Measurements from ENCODE around the gene CYYR1. TPM values are rescaled to one million over a fixed set of nuclear protein-coding genes. Genes with fewer than 3 reads are reported as not detected.

Gene CYYR1
- total and polyA plus RNA-seq, 7 experiments from 2014 or later: not detected

DNA sequence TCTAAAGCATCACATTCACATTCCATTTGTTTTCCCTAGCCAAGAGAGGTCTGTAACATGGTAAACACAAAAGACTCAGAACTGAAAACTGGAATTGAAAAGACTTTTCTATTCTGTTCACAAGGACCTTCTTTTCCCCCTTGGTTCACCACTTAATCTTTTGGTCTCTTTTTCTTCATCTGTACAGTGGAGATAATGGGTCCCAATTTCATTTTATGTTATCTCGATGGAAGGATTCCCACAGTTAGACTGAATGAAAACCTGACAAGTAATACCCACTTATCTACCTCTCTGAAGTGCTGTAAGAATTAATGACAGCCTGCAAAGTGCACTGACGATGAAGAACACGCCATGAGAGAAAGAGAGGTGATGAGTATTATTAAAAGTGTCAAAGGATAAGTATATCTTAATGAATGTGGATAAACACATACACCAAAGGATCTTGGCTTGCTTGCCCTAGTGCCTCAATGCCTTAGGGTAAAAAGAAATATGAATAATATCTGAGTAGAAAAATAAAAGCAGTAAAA lies 71.5 kb downstream of the CYYR1 start:
- ChIA-PET POLR2A (no interaction called here), CTCF (no interaction called here)
- Mint-ChIP-seq H3K4me3 (no peak overlapping the region), H3K36me3 (no peaks in the 10 kb centered on the region), H3K4me1 (no peaks in the 10 kb centered on the region), H3K27ac (no peak overlapping the region), H3K27me3 (no peaks in the 10 kb centered on the region), H3K9me3 (peaks cover 0 to 11% (median 3%) of the 10 kb centered on the region in 11 donors)
- no peaks in the 10 kb centered on the region for H3K27me3 ChIP-seq (ENCODE audit: control insufficient read depth in 2 of 2, insufficient read depth in 2 of 2, low read length in 2 of 2)
- intact Hi-C loops (cut with micrococcal nuclease): no loop called here
- H3K27ac ChIP-seq (ENCODE audit: low read depth, low read length): no peak overlapping the region
- H3K9me3 ChIP-seq (ENCODE audit: control insufficient read depth in 2 of 3, low read length in 3 of 3): no peaks in the 10 kb centered on the region
- ATAC-seq (no peak), DNase-seq (no peak)
- H3K4me3 ChIP-seq (ENCODE audit: low read length): no peak overlapping the region
- H3K36me3 ChIP-seq (ENCODE audit: control insufficient read depth in 2 of 3, insufficient read depth in 3 of 3, low read length in 3 of 3): no peaks in the 10 kb centered on the region
- H3K4me1 ChIP-seq (ENCODE audit: control insufficient read depth in 2 of 2, insufficient read depth in 2 of 2, low read length in 2 of 2): no peaks in the 10 kb centered on the region

DNA sequence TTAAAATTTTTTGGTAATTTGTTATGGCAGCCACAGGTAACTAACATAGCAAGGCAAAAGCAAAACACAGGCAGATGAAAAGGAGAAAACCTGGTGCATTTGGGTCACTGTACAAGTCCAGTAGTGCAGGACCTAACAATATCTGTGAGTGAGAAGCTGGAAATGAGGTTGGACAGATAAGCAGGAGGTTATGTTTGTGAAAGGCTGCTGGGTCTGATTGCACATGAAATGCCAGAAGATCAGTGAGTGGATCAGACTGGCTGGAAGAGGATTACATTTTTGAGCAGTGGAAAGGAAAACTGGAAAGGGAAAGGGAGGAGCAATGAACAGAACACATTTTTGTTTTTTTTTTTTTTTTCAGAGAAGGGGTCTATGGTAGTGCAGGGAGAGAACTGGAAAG lies 73.6 kb downstream of the CYYR1 start:
- H3K27me3 Mint-ChIP-seq: no peaks in the 10 kb centered on the region
- no peak overlapping the region for H3K4me3 Mint-ChIP-seq
- Histone ChIP-seq H3K9me3 (ENCODE audit: control insufficient read depth in 2 of 3, low read length in 3 of 3) (no peaks in the 10 kb centered on the region), H3K36me3 (ENCODE audit: control insufficient read depth in 2 of 3, insufficient read depth in 3 of 3, low read length in 3 of 3) (no peaks in the 10 kb centered on the region), H3K27ac (ENCODE audit: low read depth, low read length) (no peak overlapping the region), H3K4me3 (ENCODE audit: low read length) (no peak overlapping the region), H3K27me3 (ENCODE audit: control insufficient read depth in 2 of 2, insufficient read depth in 2 of 2, low read length in 2 of 2) (no peaks in the 10 kb centered on the region), H3K4me1 (ENCODE audit: control insufficient read depth in 2 of 2, insufficient read depth in 2 of 2, low read length in 2 of 2) (no peaks in the 10 kb centered on the region)
- no peak overlapping the region for H3K27ac Mint-ChIP-seq
- intact Hi-C loops (cut with micrococcal nuclease): no loop called here
- ChIA-PET POLR2A (no interaction called here), CTCF (no interaction called here)
- H3K4me1 Mint-ChIP-seq: no peaks in the 10 kb centered on the region
- no peaks in the 10 kb centered on the region for H3K36me3 Mint-ChIP-seq
- DNase-seq (no peak), ATAC-seq (no peak)
- peaks cover 0 to 11% (median 3%) of the 10 kb centered on the region in 11 donors for H3K9me3 Mint-ChIP-seq

DNA sequence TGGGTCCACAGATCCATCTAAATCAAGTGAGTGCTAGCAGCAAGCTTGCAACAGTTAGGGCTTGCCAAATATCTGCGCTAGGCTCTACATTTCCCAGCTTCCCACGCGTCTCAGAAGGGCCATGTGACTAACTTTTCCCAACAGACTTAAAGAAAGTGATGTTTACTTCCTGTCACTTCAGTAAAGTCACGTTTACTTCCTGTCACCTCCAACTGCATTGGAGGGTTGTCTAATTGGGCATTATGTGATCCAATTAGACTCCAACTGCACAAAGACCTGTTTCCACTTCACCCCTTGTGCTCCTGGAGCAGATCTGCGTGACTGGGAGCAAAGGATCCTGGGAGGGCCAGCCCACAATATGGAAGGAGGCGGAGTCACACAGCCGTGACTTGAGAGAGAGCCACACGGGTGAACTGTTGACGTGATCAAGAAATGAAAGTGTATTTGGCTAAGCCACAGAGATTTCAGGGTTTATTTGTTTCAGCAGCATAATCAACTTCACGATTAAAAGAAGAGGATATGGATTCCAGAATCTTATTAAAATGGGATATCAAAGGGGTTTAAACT lies 77.7 kb downstream of the CYYR1 start:
- Mint-ChIP-seq H3K27ac (no peak overlapping the region), H3K4me1 (no peaks in the 10 kb centered on the region), H3K27me3 (peaks cover 0 to 7% (median 0%) of the 10 kb centered on the region in 5 donors), H3K4me3 (no peak overlapping the region), H3K36me3 (no peaks in the 10 kb centered on the region), H3K9me3 (peaks cover 0 to 11% (median 5%) of the 10 kb centered on the region in 11 donors)
- intact Hi-C loops (cut with micrococcal nuclease): no loop called here
- Histone ChIP-seq H3K27ac (ENCODE audit: low read depth, low read length) (no peak overlapping the region), H3K36me3 (ENCODE audit: control insufficient read depth in 2 of 3, insufficient read depth in 3 of 3, low read length in 3 of 3) (no peaks in the 10 kb centered on the region), H3K9me3 (ENCODE audit: control insufficient read depth in 2 of 3, low read length in 3 of 3) (no peaks in the 10 kb centered on the region), H3K27me3 (ENCODE audit: control insufficient read depth in 2 of 2, insufficient read depth in 2 of 2, low read length in 2 of 2) (no peaks in the 10 kb centered on the region), H3K4me3 (ENCODE audit: low read length) (no peak overlapping the region), H3K4me1 (ENCODE audit: control insufficient read depth in 2 of 2, insufficient read depth in 2 of 2, low read length in 2 of 2) (no peaks in the 10 kb centered on the region)
- ATAC-seq: no peak
- DNase-seq: no peak
- ChIA-PET POLR2A (no interaction called here), CTCF (no interaction called here)

DNA sequence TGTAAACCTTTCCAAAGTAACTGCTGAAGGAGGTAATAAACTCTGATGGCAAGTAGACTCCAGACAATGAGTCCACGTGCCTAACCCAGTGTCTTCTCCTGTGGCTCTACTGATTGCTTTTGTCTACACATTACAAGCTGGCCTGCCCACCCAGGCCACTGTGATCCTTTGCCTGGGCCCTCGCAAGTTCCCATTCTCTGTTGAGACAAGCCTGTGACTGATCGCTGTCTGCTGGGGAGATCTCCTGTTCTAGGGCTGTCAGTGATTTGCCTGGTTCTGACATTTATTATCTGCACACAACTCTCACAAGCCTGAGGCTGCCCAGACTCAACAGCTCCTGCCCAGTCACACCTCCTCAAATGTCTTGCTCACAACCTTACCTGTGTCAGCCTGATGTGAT lies 81.4 kb downstream of the CYYR1 start:
- Mint-ChIP-seq H3K36me3 (no peaks in the 10 kb centered on the region), H3K4me1 (no peaks in the 10 kb centered on the region), H3K9me3 (peaks cover 0 to 9% (median 0%) of the 10 kb centered on the region in 11 donors), H3K27ac (no peak overlapping the region), H3K4me3 (no peak overlapping the region), H3K27me3 (peaks cover 0 to 12% (median 4%) of the 10 kb centered on the region in 5 donors)
- no peak overlapping the region for H3K4me3 ChIP-seq (ENCODE audit: low read length)
- intact Hi-C loops (cut with micrococcal nuclease): no loop called here
- H3K36me3 ChIP-seq (ENCODE audit: control insufficient read depth in 2 of 3, insufficient read depth in 3 of 3, low read length in 3 of 3): no peaks in the 10 kb centered on the region
- H3K27ac ChIP-seq (ENCODE audit: low read depth, low read length): no peak overlapping the region
- no peaks in the 10 kb centered on the region for H3K27me3 ChIP-seq (ENCODE audit: control insufficient read depth in 2 of 2, insufficient read depth in 2 of 2, low read length in 2 of 2)
- no peak for ATAC-seq
- POLR2A ChIA-PET: no interaction called here
- no peak for DNase-seq
- no peaks in the 10 kb centered on the region for H3K4me1 ChIP-seq (ENCODE audit: control insufficient read depth in 2 of 2, insufficient read depth in 2 of 2, low read length in 2 of 2)
- no peaks in the 10 kb centered on the region for H3K9me3 ChIP-seq (ENCODE audit: control insufficient read depth in 2 of 3, low read length in 3 of 3)
- CTCF ChIA-PET: no interaction called here

DNA sequence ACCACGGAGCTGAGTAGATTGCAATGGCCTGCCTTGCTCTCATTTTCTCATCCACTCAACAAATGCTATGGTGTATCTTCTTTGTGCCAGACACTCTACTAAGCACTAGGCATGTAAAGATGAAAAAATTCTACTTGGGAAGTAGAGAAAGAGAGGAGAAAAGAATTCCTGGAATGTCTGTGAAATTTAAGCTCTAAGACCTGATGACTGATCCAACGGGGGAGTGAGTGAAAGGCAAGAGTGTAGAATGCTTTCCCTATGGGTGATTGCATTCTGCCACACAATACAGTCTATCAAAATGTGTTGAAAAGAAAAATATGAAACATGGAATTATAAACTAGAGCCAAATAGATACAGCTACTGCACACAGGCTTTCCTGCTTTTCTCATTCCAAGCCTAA lies 82.3 kb downstream of the CYYR1 start:
- H3K27ac ChIP-seq (ENCODE audit: low read depth, low read length): no peak overlapping the region
- Mint-ChIP-seq H3K27me3 (peaks cover 0 to 12% (median 4%) of the 10 kb centered on the region in 5 donors), H3K4me1 (no peaks in the 10 kb centered on the region), H3K27ac (no peak overlapping the region), H3K4me3 (no peak overlapping the region), H3K9me3 (peaks cover 0 to 9% (median 0%) of the 10 kb centered on the region in 11 donors), H3K36me3 (no peaks in the 10 kb centered on the region)
- no peaks in the 10 kb centered on the region for H3K9me3 ChIP-seq (ENCODE audit: control insufficient read depth in 2 of 3, low read length in 3 of 3)
- H3K27me3 ChIP-seq (ENCODE audit: control insufficient read depth in 2 of 2, insufficient read depth in 2 of 2, low read length in 2 of 2): no peaks in the 10 kb centered on the region
- no peak overlapping the region for H3K4me3 ChIP-seq (ENCODE audit: low read length)
- ATAC-seq: no peak
- intact Hi-C loops (cut with micrococcal nuclease): no loop called here
- no peaks in the 10 kb centered on the region for H3K36me3 ChIP-seq (ENCODE audit: control insufficient read depth in 2 of 3, insufficient read depth in 3 of 3, low read length in 3 of 3)
- no peak for DNase-seq
- POLR2A ChIA-PET: no interaction called here
- CTCF ChIA-PET: no interaction called here
- no peaks in the 10 kb centered on the region for H3K4me1 ChIP-seq (ENCODE audit: control insufficient read depth in 2 of 2, insufficient read depth in 2 of 2, low read length in 2 of 2)

DNA sequence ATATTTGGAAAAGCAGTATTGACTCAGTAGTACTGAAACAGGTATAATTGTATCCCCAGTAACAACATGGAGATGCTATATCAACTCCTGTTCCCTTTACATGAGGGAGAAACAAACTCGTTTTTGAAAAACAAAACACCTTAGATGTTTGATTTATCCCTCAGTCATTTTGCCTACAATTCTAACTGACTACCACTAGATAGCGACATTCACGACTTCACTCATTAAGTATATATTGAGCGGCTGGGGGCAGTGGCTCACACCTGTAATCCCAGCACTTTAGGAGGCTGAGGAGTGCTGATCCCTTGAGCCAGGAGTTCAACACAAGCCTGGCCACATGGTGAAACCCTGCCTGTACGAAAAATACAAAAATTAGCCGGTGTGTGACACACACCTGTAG lies 83.3 kb downstream of the CYYR1 start:
- H3K27me3 ChIP-seq (ENCODE audit: control insufficient read depth in 2 of 2, insufficient read depth in 2 of 2, low read length in 2 of 2): no peaks in the 10 kb centered on the region
- Mint-ChIP-seq H3K27me3 (peaks cover 0 to 12% (median 5%) of the 10 kb centered on the region in 5 donors), H3K9me3 (peaks cover 0 to 9% (median 0%) of the 10 kb centered on the region in 11 donors), H3K36me3 (no peaks in the 10 kb centered on the region), H3K4me1 (no peaks in the 10 kb centered on the region), H3K27ac (no peak overlapping the region), H3K4me3 (no peak overlapping the region)
- no peak overlapping the region for H3K4me3 ChIP-seq (ENCODE audit: low read length)
- ChIA-PET CTCF (no interaction called here), POLR2A (no interaction called here)
- H3K9me3 ChIP-seq (ENCODE audit: control insufficient read depth in 2 of 3, low read length in 3 of 3): no peaks in the 10 kb centered on the region
- ATAC-seq (no peak), DNase-seq (no peak)
- no peaks in the 10 kb centered on the region for H3K36me3 ChIP-seq (ENCODE audit: control insufficient read depth in 2 of 3, insufficient read depth in 3 of 3, low read length in 3 of 3)
- no peaks in the 10 kb centered on the region for H3K4me1 ChIP-seq (ENCODE audit: control insufficient read depth in 2 of 2, insufficient read depth in 2 of 2, low read length in 2 of 2)
- no peak overlapping the region for H3K27ac ChIP-seq (ENCODE audit: low read depth, low read length)
- intact Hi-C loops (cut with micrococcal nuclease): no loop called here

DNA sequence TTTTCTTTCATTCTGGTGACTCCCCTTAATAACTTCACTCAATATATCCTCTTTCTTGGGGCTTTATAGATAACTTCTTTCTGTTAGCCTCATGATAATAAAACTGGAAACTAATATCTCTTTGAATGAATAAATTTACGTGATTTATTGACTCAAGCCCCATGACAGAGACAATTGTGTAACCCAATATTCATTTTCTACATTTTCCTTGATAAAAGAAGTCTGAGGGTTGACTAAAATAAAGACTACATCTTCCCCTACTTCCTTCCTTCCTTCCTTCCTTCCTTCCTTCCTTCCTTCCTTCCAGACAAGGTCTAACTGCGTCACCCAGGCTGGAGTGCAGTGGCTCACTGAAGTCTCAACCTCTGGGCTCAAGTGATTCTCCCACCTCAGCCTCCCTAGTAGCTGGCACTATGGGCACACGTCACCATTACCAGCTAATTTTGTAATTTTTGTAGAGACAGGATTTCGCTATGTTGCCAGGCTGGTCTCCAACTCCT lies 85.1 kb downstream of the CYYR1 start:
- no peak overlapping the region for H3K27ac ChIP-seq (ENCODE audit: low read depth, low read length)
- CTCF ChIA-PET: no interaction called here
- H3K4me1 ChIP-seq (ENCODE audit: control insufficient read depth in 2 of 2, insufficient read depth in 2 of 2, low read length in 2 of 2): no peaks in the 10 kb centered on the region
- Mint-ChIP-seq H3K27me3 (peaks cover 0 to 15% (median 7%) of the 10 kb centered on the region in 5 donors), H3K36me3 (no peaks in the 10 kb centered on the region), H3K9me3 (peaks cover 0 to 9% (median 0%) of the 10 kb centered on the region in 11 donors), H3K27ac (no peak overlapping the region), H3K4me3 (no peak overlapping the region), H3K4me1 (no peaks in the 10 kb centered on the region)
- no peak overlapping the region for H3K4me3 ChIP-seq (ENCODE audit: low read length)
- POLR2A ChIA-PET: no interaction called here
- no peak for DNase-seq
- no peaks in the 10 kb centered on the region for H3K36me3 ChIP-seq (ENCODE audit: control insufficient read depth in 2 of 3, insufficient read depth in 3 of 3, low read length in 3 of 3)
- intact Hi-C loops (cut with micrococcal nuclease): no loop called here
- no peaks in the 10 kb centered on the region for H3K9me3 ChIP-seq (ENCODE audit: control insufficient read depth in 2 of 3, low read length in 3 of 3)
- no peak for ATAC-seq
- H3K27me3 ChIP-seq (ENCODE audit: control insufficient read depth in 2 of 2, insufficient read depth in 2 of 2, low read length in 2 of 2): no peaks in the 10 kb centered on the region
